Body of pancreas (tissue), 4 donors: ENCODE data around the gene SYNE4.

Experiments used
- CTCF ChIP-seq, 7 experiments: fragments of 450-650 bp in 4 of 7; fragments of 200-600 bp in 3 of 7; sonication (generic) in 3 of 7; IDR thresholded peaks; one replicate each; pipeline ENCODE4 v1.5.1; 2016 to 2019; ENCODE audit warnings: antibody characterized with exemption in 7 of 7
- POLR2A ChIP-seq, 3 donors: fragments of 450-650 bp; IDR thresholded peaks; one replicate each; pipeline ENCODE4 v1.6.1; 2016; ENCODE audit warnings: antibody characterized with exemption in 3 of 3, mild to moderate bottlenecking in 2 of 3

GRCh38 chr19:36006955-36007354 is 1.7 kb downstream of the SYNE4 start:
- TF ChIP-seq CTCF (IDR thresholded peaks at IDR 0.05) (no peak), POLR2A (IDR thresholded peaks at IDR 0.05) (no peak)
